ENCODE data around the gene LRRC8B.
"Not testable (repeated sequence)": the region's sequence is repeated elsewhere in the genome, so short reads cannot be mapped to it uniquely, and the experiment has no call there.

The LRRC8B gene

DNA sequence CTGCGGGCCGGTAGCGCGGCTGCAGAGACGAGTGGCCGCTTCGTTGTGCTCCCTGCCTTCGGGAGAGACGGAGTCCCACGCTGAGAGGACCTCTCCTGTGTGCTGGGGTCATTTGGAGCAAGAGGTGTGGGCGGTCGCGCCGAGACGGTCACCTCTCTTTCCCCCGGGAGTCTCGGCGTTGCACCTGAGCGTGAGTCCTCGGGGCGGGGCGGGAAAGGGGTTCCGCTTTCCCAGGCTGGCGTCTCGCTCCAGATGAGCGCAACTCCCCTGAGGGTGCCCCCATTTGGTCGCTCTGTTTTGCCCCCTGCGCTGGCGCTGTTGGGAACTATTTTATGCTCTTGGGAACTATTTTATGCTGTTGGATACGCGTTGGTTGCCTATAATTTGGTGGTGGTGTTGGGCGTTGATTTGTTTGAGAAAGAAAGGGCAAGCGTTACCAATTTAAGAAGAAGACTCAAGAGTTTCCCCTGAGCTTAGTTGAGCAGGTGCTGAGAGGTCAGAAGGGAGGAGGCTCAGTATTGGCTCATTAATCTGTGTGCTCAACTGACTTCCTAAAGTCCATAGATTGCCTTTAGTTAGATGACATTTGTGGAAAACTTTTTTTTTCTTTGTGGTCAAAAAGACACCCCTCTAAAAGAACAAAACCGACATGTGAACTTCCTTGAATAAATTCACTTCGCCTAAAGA is 683 bp downstream of the LRRC8B start:
- no peak for DNase-seq (ENCODE audit: low read depth)

DNA sequence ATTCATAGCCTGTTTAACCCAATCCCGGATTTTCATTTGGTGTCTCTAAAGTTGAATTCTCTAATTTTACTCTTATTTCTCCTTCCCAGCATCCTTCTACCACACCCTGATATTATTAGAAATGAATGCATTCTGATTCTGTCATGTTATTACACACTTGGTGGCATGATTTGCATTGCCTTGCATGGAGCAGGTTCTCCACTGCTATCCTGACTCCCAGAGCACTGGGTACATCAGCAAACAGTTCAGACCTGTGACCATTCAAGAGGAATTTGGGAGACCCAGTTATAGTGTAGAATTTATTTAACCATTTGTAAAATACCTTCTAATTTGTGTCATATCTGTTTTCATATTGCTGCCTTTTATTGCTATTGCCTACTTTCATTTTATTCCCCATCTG is 2.6 kb downstream of the LRRC8B start:
- no peak for DNase-seq (ENCODE audit: low read depth)

DNA sequence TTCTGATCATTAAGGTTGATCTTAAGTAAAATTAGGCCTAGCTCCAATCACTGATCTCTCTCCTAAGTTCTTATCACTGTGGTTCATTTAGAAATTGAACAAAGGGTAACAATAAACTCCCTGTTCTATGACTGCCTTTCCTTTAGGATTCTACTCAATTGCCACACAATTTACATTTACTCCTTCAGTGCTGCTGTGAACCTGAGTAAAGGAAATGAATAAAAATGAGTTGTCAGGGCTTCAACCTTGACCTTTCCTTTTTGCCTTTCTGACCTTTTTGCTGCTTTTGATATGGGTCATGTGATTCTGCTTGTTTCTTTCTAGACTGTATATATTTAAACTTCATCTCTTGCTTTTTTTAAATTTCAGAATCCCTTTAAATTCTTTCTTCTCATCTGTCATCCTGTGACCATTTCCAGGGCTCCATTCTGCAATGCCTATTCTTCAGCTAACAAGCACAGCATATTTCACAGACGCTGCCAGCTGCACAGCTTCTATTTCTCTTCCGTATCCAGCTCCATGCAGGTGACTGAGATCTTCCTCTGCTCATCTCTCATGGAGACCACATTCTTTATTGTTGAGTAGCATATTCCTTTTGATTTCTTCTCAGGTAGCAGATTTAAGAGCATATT is 3.2 kb downstream of the LRRC8B start:
- DNase-seq (ENCODE audit: low read depth) = no peak

DNA sequence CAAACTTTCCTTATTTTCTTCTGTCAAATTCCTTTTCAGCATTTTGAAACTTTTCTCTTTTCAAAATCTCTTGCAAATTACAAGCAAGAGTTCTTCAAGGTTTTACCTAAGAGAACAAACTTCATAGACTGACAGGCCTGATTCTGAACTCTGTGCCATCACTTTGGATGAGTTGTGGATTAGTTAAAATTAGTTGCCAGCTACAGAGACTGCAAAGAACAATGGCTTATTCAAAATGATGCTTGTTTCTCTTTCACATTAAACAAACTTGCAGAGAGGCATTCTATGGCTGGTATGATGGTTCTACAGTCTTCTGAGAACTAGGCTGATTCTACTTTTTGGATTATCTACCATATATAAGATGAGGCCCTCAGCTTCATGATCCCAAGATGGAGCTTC is 3.8 kb downstream of the LRRC8B start:
- no peak for DNase-seq (ENCODE audit: low read depth)

DNA sequence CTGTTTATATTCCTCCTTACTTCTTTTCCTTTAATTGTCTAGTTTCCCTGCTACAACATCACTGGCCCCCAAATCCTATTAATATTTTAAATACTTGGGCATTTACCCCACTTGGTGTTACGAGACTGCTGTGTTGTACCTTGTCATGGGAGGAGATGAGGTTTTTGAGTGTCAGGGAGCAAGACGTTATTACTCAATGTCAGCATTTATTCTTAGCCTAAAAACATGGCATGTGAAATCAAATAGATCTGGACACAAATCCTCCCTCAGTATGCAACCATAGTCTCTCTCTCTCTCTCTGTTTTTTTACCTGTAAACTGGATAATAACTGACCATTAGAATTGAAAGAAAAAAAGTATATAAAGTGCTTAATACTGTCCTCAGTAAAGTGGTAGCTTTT is 4.6 kb downstream of the LRRC8B start:
- no peak for DNase-seq (ENCODE audit: low read depth)

DNA sequence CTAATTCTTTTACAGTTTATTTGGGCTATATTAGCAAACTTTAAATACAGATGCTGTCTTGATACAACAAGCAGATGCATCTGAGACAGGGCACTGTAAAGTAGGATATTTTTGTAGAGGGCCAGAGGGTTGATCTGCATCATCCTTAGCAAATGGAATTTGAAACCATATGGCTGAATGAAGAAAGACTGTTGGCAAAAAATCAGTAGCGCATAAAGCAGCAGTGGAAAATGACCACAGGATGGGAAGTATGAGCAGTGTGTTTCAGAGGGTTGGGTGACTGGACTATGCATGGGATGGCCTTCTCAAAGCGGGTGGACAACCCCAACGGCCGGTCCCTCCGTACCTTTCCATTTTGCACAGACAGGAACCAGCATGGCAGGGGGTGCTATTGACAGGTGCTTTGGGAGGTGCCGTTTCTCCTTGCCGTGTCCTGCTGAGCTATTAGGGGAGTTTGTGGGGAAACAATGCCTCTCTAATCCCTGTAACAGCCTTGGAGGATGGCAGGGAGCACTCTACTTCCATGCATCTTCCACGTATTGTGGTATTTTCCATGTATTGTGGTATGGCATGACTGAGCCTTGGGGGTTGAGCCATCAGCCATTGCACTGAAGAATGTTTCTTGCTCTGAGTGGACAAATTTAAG is 5.9 kb downstream of the LRRC8B start:
- no peak for DNase-seq (ENCODE audit: low read depth)

DNA sequence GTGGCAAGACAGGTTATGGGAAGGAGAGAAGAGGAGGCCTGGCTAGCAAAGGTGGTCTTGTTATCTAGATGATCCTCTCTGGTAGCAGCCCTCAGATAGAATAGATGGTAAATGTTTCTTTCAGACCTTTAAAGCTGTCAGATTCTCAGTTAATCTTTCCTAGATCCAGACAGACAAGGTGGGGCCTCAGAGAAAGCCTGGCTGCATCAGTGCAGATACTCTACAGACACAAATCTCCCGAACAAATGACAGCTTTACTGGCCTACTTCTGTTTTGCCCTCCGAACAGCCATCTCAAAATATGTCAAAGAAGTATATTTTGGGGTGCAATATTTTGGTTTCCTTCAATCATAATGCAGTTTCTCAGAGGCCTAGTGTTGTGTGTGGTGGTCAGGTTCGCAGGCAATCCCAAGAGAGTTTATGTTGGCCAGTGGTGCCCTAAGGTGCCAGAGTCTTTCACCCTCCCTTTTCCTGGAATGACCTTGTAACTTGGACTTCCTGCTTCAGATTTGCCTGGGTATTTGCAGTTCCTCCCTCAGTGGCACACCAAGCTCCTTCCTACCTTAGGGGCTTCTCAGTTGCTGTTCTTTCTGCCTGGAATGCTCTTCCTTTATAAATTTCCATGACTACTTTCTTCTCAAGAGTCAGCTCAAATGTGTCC is 7.0 kb downstream of the LRRC8B start:
- DNase-seq (ENCODE audit: low read depth) = no peak

DNA sequence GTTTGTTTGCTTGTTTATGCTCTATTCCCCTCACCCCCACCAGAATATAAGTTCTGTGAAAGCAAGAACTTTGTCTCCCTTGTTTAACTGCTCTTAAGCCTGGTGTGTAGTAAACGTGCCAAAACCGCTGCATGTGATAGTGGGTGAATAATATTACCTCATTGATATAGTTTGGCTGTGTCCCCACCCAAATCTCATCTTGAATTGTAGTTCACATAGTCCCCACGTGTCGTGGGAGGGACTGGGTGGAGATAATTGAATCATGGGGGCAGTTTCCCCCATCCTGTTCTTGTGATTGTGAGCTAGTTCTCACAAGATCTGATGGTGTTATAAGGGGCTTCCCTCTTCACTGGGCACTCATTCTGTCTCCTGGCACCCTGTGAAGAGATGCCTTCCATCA is 7.6 kb downstream of the LRRC8B start:
- DNase-seq (ENCODE audit: low read depth) = no peak

DNA sequence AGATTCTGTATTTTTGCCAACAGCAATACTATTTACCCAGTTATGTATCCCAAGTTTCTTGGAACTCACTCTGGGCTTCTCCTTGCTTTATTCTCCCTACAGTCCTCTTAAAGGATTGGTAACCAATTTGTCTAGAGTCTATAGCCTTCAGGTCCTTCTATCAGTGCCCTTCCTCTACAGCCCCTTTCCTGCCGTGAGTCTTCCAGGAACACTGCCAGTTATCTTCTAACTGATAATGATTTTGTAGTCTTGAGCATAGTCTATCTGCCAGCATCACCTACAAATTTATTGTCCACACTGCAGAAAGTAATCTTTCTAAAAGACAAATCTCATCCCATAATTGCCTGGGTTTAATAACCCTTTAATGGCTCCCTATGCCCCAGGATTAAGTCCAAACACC is 8.2 kb downstream of the LRRC8B start:
- no peak for DNase-seq (ENCODE audit: low read depth)

DNA sequence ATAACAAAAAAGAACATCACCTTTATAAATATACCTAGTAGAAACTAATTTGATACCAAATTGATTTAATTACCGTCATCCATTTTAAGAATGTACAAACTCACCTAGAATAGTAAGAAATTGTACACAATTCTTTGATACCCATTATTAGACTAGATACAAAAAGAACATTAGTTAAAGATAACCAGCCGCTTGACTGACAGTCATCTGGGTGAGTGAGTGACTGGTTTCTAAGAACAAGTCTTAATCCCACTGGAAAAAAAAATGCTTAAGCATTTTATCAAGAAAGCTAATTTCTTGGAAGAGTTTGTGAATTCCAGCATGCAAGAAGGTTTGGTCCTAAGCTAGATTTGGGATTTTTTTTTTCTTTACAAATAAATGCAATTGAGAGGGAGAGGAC is 10.9 kb downstream of the LRRC8B start:
- DNase-seq (ENCODE audit: low read depth) = no peak

DNA sequence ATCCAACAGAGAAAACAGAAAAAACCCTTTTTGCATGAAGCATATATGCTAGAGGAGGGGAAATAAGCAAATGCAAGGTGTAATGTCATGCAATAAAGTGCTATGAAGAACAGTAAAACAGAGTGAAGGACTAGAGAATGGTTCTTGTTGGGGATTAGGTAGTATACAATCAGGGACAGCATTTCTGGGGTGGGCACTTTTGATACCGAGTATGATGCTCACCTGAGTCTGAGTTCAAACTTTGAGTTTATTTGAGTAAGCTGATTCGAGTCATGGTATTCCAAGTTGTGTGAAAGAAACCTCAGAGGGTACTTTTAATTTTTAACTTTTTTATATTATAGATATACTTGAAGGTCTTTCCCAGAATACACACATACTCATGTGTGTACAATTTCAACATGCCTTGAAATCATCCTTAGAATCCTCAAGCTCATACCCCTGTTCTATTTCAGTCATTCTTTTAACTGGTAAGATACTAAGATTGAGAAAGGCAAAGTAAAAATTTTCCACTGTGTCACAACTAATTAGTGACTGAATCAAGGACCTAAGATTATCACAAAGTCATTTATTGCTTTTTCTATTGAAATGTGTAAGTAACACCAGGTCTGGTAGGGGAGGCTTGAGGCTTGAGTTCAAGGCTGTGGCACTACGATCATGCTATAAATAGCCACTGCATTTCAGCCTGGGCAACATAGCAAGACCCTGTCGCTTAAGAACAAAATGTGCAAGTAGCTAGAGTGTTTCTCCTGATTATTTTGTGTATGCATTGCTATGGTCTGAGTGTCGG is 12.1 kb downstream of the LRRC8B start:
- no peak for DNase-seq (ENCODE audit: low read depth)

DNA sequence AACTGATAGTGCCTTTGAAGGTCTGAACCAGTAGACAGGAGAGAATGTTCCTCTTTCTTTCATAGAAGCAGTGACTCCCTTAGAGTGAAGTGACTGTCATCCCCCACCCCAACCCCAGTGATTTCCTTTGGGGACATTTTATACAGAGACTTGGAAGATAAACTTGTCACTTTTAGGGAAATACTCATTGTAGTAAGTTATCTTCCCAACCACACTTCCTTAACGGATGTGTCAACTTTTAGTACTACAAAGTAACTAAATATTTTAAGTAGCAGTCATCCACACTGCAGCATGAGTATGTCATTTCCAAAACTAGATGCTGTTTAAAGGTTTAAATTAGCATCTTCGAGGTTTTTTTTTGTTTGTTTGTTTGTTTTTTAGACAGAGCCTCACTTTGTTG is 13.7 kb downstream of the LRRC8B start:
- DNase-seq (ENCODE audit: low read depth) = no peak

DNA sequence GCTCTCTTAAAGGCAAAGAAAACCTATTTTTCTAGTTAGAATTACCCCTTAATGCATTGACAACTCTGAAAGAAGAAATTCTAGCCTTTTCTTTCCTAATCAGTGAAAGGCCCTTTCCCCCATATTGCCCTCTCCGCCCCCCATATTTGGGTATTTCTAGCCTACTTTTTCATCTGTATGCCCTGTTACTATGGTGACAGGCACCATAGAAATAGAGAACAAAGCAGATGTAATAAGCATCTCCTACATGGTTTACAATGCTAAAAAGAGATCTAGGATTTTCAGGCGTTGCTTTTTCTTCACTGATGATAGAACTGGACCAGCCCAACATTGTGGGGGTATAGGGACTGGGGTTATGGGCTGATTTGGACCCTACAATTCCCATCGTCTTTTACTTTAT is 14.5 kb downstream of the LRRC8B start:
- DNase-seq (ENCODE audit: low read depth) = no peak

DNA sequence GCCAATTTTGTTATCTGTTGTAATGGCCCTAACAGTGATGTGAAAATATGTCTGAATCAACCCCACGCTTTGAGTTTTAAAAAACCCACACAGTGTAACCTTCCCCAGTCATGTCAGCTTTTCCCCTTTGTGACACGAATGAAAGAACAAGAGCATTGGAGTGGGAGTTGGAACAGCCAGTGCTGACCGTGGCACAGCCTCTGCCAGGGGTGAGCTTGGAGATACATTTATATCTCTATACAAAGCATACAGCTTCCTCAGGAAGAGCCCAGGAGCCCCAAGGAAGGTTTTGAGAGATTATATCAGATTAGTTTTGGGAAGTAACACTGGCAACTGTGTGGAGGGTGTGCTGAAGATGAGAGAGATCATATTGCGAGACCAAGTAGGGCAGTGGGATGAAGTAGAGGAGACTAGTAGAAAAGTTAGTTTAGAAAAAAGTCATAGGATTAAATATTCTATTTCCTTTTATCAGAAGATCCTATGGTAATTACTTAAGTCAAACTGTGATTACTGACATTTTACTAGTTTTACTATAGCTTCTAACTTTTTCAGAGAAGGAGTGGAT is 15.9 kb downstream of the LRRC8B start:
- DNase-seq (ENCODE audit: low read depth) = no peak

DNA sequence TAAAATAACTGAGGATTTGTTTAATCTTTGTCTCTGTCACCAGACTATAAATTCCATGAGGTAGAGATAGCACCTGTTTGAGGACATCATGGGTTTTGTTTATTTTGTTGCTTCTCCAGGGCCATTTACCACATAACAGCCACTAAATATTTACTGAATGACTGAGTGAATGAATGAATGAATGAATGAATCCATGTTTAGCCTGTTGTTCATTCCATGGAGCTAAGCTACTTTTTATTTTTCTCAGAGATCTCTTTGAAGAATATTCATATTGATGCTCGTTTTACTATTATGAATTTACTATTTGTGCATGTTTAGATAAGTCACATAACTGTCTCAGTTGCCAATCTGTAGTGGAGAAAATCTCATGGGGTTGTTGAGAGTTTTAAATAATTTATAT is 17.7 kb downstream of the LRRC8B start:
- no peak for DNase-seq (ENCODE audit: low read depth)

DNA sequence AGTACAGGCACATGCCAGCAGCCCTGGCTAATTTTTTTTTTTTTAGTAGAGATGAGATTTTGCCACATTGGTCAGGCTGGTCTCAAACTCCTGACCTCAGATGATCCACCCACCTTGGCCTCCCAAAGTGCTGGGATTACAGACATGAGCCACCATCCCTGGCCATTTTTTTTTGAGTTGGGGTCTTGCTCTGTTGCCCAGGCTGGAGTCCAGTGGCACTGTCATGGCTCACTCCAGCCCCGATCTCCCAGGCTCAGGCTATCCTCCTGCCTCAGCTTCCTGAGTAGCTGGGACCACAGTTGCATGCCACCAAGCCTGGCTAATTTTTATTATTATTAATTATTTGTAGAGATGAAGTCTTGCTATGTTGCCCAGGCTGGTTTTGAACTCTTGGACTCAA is 19.0 kb downstream of the LRRC8B start:
- not testable (repeated sequence) for DNase-seq (ENCODE audit: low read depth)

DNA sequence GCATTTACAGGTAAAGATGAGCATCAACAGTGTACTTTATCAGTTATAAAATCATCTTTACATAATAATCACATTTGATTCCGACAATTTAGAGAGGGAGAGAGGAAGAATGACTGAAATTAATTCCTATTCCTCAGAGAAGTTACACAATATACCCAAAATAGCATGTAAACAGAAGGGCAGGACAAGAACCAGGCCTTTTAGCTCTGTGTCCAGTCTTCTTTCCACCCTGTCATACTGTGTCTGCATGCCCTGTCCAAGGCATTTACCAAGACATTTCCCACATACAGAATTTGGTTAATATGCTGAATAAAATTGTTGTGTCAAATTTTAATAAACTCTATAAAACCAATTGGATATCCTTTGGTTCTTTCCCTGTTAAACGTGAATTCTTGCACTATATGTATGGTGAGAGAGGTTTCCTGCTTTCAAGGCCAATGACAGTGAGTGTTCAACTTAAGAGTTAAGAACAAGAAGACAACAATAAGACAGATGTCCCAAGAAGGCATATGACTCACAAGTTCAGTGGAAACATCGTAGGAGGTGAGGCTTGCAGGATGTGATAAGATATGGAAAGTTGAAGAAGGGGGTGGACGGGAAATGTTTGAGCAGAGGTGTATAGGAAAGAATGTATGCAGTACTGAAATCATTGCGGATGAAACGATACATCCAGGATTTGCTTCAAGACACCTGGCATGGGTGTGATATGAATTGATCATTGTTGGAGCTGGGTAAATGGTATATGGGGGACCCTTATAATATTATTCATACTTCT is 20.8 kb downstream of the LRRC8B start:
- DNase-seq (ENCODE audit: low read depth) = no peak

DNA sequence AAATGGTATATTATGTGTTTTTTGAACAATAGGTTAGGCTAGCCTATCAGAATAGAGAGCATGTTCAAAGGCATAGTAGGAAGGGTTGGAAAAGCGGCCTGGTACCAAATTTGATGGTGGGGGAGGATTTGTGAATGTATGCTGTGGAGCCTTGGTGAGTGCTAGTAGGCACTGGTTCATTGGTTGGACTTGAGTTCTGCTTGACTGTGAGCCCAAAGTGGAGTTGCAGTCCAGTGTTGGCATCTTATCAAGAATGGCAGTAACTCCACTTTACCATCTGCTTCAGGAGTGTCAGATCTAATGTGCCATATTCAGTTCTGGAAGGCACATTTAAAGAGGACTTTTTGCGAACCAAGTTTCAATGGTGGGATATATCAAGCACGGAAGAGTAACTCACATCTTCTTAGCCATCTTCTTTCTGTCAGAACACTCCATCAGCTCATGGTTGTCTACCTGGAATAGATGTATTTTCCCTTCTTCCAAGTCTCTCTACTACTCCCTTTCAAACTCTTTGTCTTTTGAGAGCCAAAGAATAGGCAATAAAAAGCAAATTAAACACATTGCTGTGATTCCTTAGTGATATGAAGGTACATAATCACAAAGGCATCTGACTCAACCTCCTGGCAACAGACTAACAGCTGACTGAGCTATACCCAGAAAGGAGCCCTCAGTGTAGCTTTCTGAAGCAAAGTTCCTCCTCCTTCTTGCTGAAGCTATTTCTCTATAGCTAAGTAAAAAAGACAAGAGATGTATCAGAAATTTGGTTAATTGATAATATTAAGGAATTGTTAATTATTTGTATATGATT is 21.7 kb downstream of the LRRC8B start:
- DNase-seq (ENCODE audit: low read depth) = no peak

DNA sequence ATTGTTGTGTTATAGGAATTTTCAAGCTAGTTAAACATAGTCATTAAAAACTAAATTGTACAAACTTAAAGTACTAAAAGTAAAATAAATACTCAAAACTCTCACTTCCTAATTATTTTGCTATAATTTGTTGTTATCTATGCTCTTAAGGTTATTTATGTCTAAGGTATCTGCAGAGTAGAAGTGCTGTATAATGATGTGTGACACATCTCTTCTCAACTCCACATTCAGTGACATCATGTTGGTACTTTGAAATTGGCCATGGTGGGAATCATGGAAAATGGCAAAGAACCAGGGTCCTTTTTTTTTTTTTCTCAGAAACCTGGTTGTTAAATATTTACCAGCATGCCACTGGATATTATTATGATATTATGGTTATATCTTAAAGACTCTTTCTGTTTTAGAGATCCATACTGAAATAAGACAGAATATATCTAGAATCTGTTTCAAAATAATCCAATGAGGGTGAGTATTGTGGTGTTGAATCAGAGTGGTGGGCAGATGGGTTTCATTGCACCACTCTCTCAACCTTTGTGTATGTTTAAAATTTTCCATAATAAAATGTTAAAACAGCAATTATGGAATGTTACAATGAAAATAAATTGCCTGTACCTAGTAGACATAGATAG is 22.4 kb downstream of the LRRC8B start:
- no peak for DNase-seq (ENCODE audit: low read depth)

DNA sequence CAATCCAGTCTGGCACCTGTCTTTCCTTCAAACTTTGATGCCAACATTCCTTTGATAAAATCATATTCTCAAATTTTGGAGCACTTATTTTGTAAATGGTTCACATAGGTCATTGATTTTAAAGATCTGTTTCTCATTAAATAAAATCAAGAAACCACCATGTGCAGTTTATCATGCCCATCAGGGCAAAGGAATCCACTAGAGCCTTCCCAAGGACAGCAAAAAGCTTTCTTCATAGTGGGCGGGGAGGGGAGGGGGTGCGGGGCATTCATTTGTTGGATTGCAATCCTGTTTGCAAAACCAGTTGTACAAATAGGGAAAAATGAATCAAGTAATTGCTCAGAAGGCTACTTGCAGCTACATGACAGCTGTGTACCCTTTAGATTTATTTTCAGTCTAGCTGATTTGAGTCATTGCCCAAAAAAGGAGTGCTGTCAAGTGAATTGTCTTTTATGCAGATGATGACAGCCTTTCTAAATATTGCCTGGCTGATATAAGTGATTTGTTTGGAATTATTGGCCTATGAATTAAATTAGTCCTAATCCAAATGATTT is 23.0 kb downstream of the LRRC8B start:
- DNase-seq (ENCODE audit: low read depth) = peak; percentile 23

Measured in HS-27A (cell line).